Stomach (tissue), 9 donors: Measurements from ENCODE around the gene TRERF1. TPM values are rescaled to one million over a fixed set of nuclear protein-coding genes. Genes with fewer than 3 reads are reported as not detected.

ENCODE experiments used
- DNase-seq, 2 donors: peaks; one replicate each; pipeline versions ENCODE4 v3.0.0 to v3.0.0-alpha.2; 2013 to 2019
- H3K27ac ChIP-seq, 5 donors: fragments of 200-600 bp in 4 of 5; sonication (generic) in 4 of 5; one replicate each; pipeline ENCODE4 v1.5.1; 2013 to 2019; ENCODE audit warnings: mild to moderate bottlenecking in 1 of 5, moderate library complexity in 1 of 5
- H3K27me3 ChIP-seq, 3 donors: fragments of 200-600 bp; sonication (generic); one replicate each; pipeline ENCODE4 v1.5.1; 2017 to 2019; ENCODE audit warnings: mixed run types in 1 of 3
- H3K36me3 ChIP-seq, 4 donors: fragments of 200-600 bp; sonication (generic); 1 replicate in 3 of 4; 2 replicates in 1 of 4; pipeline ENCODE4 v1.5.1; 2016 to 2019
- H3K4me1 ChIP-seq, 4 donors: fragments of 200-600 bp; sonication (generic); one replicate each; pipeline ENCODE4 v1.5.1; 2016 to 2019
- H3K4me3 ChIP-seq, 4 donors: fragments of 200-600 bp; sonication (generic) in 3 of 4; one replicate each; pipeline ENCODE4 v1.5.1; 2016 to 2019; ENCODE audit warnings: mild to moderate bottlenecking in 1 of 4
- H3K9me3 ChIP-seq, 4 donors: fragments of 200-600 bp; sonication (generic); one replicate each; pipeline ENCODE4 v1.5.1; 2016 to 2019
- CTCF ChIP-seq, 7 experiments: fragments of 450-650 bp in 4 of 7; fragments of 200-600 bp in 3 of 7; sonication (generic) in 3 of 7; IDR thresholded peaks; one replicate each; pipeline ENCODE4 v1.5.1; 2016 to 2019; ENCODE audit warnings: antibody characterized with exemption in 7 of 7, control low read depth in 2 of 7, mild to moderate bottlenecking in 1 of 7
- EP300 ChIP-seq: sonication (generic); formaldehyde crosslinking; IDR thresholded peaks from one replicate; pipeline ENCODE4 v1.6.1; 2017; ENCODE audit warnings: antibody characterized with exemption
- POLR2A ChIP-seq, 4 donors: fragments of 450-650 bp; IDR thresholded peaks; one replicate each; pipeline ENCODE4 v1.6.1; 2016; ENCODE audit warnings: antibody characterized with exemption in 4 of 4, control low read depth in 2 of 4, mild to moderate bottlenecking in 1 of 4, moderate library complexity in 1 of 4
- POLR2AphosphoS5 ChIP-seq, 3 donors: sonication (generic); formaldehyde crosslinking; IDR thresholded peaks; one replicate each; pipeline ENCODE4 v1.6.1; 2016; ENCODE audit warnings: antibody characterized with exemption in 3 of 3
- WGBS, 5 donors: extraction: QIAGEN DNeasy Blood & Tissue Kit in 3 of 5; methylation state at CpG; one replicate each; pipeline versions ENCODE4 v1.1.5 to v1.1.7; 2013 to 2018; 5-methylcytosine and 5-hydroxymethylcytosine counted together
- intact Hi-C: fragments of 100-400 bp; cut with DNase I; formaldehyde crosslinking; loops from one replicate; pipeline ENCODE4 v1.15.1; 2023; ENCODE audit warnings: low total_unique reads
- polyA plus RNA-seq, 3 donors: library from polyadenylated mRNA; stranded (reverse); fragments of 200-250 nt; gene quantifications; one replicate each; pipeline ENCODE4 v1.2.3, GENCODE V29; 2013
- total RNA-seq, 5 donors: library from RNA; depleted of rRNA; stranded (reverse); fragments of >200 nt; gene quantifications; one replicate each; pipeline versions ENCODE4 v1.1.0 to v1.2.3, GENCODE V29; 2014 to 2016
- donor health status: healthy with polysubstance abuse.
- donor health status: Bipolar disorder and iron deficiency.
- donor health status: healthy.

The TRERF1 gene
- total and polyA plus RNA-seq, 8 donors, result 2.1 to 8.1 (median 4.9) TPM

GRCh38 chr6:42314571-42315258 lies 137.0 kb downstream of the TRERF1 start:
- Histone ChIP-seq H3K4me3 (no peak overlapping the region), H3K27ac (peak overlapping the region in 3 of 5 donors; percentile 34 to 76 (median 71)), H3K36me3 (peaks cover 0 to 4% (median 0%) of the 10 kb centered on the region in 4 donors), H3K27me3 (no peaks in the 10 kb centered on the region), H3K9me3 (no peaks in the 10 kb centered on the region), H3K4me1 (peaks cover 0 to 42% (median 14%) of the 10 kb centered on the region in 4 donors)
- no peak for DNase-seq
- WGBS, 5 donors, result 85 to 89% (median 87%) methylated on average over 10 of the region's 10 CpGs
- TF ChIP-seq POLR2A (IDR thresholded peaks at IDR 0.05), result no peak
- TF ChIP-seq POLR2AphosphoS5 (IDR thresholded peaks at IDR 0.05), result no peak
- TF ChIP-seq EP300, result no peak
- TF ChIP-seq CTCF (IDR thresholded peaks at IDR 0.05), result no peak
- intact Hi-C loops, result no loop called here

GRCh38 chr6:42313941-42314570 lies 137.7 kb downstream of the TRERF1 start:
- intact Hi-C loops, result no loop called here
- no peaks in the 10 kb centered on the region for H3K27me3 ChIP-seq
- H3K4me1 ChIP-seq, result peaks cover 0 to 42% (median 14%) of the 10 kb centered on the region in 4 donors
- H3K27ac ChIP-seq, result peak overlapping the region; percentile 25 to 76 (median 37)
- TF ChIP-seq POLR2A (IDR thresholded peaks at IDR 0.05) (no peak), EP300 (no peak), POLR2AphosphoS5 (IDR thresholded peaks at IDR 0.05) (no peak), CTCF (IDR thresholded peaks at IDR 0.05) (no peak)
- H3K4me3 ChIP-seq, result no peak overlapping the region
- H3K36me3 ChIP-seq, result peaks cover 0 to 4% (median 0%) of the 10 kb centered on the region in 4 donors
- DNase-seq, result peak in 1 of 2 donors; percentile 71
- WGBS, 5 donors, result 59 to 63% (median 62%) methylated on average over 9 of the region's 9 CpGs
- no peaks in the 10 kb centered on the region for H3K9me3 ChIP-seq

- H3K27me3 ChIP-seq, result no peaks in the 10 kb centered on the region
- WGBS, 5 donors, result 63 to 75% (median 71%) methylated on average over 6 of the region's 6 CpGs
- H3K4me3 ChIP-seq, result no peak overlapping the region
- DNase-seq, result no peak
- peak overlapping the region in 4 of 5 donors; percentile 25 to 76 (median 52) for H3K27ac ChIP-seq
- no peaks in the 10 kb centered on the region for H3K9me3 ChIP-seq
- H3K36me3 ChIP-seq, result peaks cover 0 to 4% (median 0%) of the 10 kb centered on the region in 4 donors
- TF ChIP-seq EP300, result no peak
- TF ChIP-seq POLR2AphosphoS5 (IDR thresholded peaks at IDR 0.05), result no peak
- no peak for TF ChIP-seq POLR2A (IDR thresholded peaks at IDR 0.05)
- no peak for TF ChIP-seq CTCF (IDR thresholded peaks at IDR 0.05)
- intact Hi-C loops, result no loop called here
- peaks cover 0 to 42% (median 14%) of the 10 kb centered on the region in 4 donors for H3K4me1 ChIP-seq
Observed at GRCh38 chr6:42313038-42313437, 138.7 kb downstream of the TRERF1 start.

GRCh38 chr6:42307141-42307470 lies 144.6 kb downstream of the TRERF1 start:
- Histone ChIP-seq H3K9me3 (no peaks in the 10 kb centered on the region), H3K27ac (no peak overlapping the region), H3K4me3 (no peak overlapping the region), H3K36me3 (no peaks in the 10 kb centered on the region), H3K27me3 (no peaks in the 10 kb centered on the region), H3K4me1 (peaks cover 0 to 16% (median 5%) of the 10 kb centered on the region in 4 donors)
- intact Hi-C loops, result no loop called here
- no peak for TF ChIP-seq POLR2A (IDR thresholded peaks at IDR 0.05)
- WGBS, 5 donors, result 31 to 68% (median 46%) methylated on average over 2 of the region's 2 CpGs
- DNase-seq, result no peak
